Embryonic facial prominence (tissue), 1 donor: ENCODE measurements around the gene CASKIN1.

Source experiments
- DNase-seq: peaks from one replicate; pipeline ENCODE4 v3.0.0-alpha.2; 2016; ENCODE audit errors: extremely low spot score

The CASKIN1 gene

GRCh38 chr16:2158262-2158638 lies 38.2 kb downstream of the CASKIN1 start:
- no peak for DNase-seq

- no peak for DNase-seq
Measured at GRCh38 chr16:2157480-2158261, 38.7 kb downstream of the CASKIN1 start.

- DNase-seq, result no peak
Measured at GRCh38 chr16:2156849-2157224, 39.6 kb downstream of the CASKIN1 start.

GRCh38 chr16:2155977-2156848 lies 40.2 kb downstream of the CASKIN1 start:
- DNase-seq, result no peak

- peak; percentile 100 for DNase-seq
Measured at GRCh38 chr16:2155091-2155950, 41.1 kb downstream of the CASKIN1 start, which contains the start of gene TRAF7. Gene TRAF7, plus strand, starts transcription at chr16:2155782. Its CDS starts 8,139 bp downstream, at chr16:2163921.

- DNase-seq, result no peak
Measured at GRCh38 chr16:2154533-2155090, 41.8 kb downstream of the CASKIN1 start.

GRCh38 chr16:2152695-2153506 lies 43.5 kb downstream of the CASKIN1 start:
- no peak for DNase-seq

- DNase-seq, result no peak
Measured at GRCh38 chr16:2151188-2152091, 45.0 kb downstream of the CASKIN1 start.

- no peak for DNase-seq
Measured at GRCh38 chr16:2150418-2151187, 45.8 kb downstream of the CASKIN1 start.

- no peak for DNase-seq
Measured at GRCh38 chr16:2149630-2150417, 46.6 kb downstream of the CASKIN1 start.

- no peak for DNase-seq
Measured at GRCh38 chr16:2148714-2149629, 47.4 kb downstream of the CASKIN1 start.

- no peak for DNase-seq
Measured at GRCh38 chr16:2147981-2148671, 48.3 kb downstream of the CASKIN1 start, which contains the start of gene RAB26. Gene RAB26, plus strand, starts transcription at chr16:2148625. Its CDS starts 159 bp downstream, at chr16:2148784.

- DNase-seq, result no peak
Measured at GRCh38 chr16:2147378-2147777, 49.0 kb downstream of the CASKIN1 start.

GRCh38 chr16:2145843-2146242 lies 50.6 kb downstream of the CASKIN1 start:
- DNase-seq, result no peak

- no peak for DNase-seq
Measured at GRCh38 chr16:2143878-2144485, 52.4 kb downstream of the CASKIN1 start.
